Measurements from ENCODE around the gene LGALS7B.
"Not testable (repeated sequence)": the region's sequence is repeated elsewhere in the genome, so short reads cannot be mapped to it uniquely, and the experiment has no call there.

LGALS7B gene

DNA sequence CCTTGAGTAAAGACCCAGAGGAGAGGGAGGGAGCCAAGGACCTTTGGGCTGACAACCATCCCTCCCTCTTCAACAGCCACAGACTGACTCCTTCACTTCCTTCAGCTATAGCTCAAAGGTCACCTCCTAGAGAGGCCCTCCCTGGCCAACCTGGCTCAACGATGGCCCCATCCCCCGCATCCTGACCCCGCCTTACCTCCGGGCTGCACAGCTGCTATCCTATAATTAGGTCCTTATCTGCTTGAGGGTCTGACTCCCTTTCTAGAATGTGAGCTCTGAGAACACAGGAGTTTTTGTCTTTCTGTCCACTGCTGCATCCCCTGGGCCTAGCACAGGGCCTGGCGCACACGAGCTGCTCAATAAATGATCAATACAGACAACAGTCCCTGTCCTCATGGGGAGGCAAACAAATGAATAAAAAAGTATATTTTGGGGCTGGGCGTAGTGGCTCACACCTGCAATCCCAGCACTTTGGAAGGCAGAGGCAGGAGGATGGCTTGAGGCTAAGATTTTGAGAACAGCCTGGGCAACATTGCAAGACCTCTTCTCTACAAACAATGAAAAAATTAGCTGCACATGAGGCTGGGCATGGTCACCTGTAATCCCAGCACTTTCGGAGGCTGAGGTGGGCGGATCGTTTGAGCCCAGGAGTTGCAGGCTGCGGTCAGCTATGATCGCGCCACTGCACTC lies 30.4 kb downstream of the LGALS7B start:
- no peak for DNase-seq (ENCODE audit: low read depth in 2 of 2)

DNA sequence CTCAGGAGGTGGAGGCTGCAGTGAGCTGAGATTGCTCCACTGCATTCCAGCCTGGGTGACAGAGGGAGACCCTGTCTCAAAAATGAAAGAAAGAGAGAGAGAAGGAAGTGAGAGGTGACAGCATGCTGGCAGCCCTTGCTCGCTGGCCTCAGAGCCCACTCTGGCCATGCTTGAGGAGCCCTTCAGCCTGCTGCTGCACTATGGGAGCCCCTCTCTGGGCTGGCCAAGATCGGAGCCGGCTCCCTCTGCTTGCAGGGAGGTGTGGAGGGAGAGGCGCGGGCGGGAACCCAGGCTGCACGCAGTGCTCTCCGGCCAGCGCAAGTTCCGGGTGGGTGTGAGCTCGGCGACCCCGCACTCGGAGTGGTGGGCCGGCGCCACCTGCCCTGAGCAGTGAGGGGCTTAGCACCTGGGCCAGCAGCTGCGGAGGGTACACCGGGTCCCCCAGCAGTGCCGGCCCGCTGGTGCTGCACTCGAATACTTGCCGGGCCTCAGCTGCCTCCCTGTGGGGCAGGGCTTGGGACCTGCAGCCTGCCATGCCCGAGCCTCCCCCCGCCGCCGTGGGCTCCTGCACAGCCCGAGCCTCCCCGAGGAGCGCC lies 32.3 kb downstream of the LGALS7B start:
- not testable (repeated sequence) for DNase-seq (ENCODE audit: low read depth in 2 of 2)

DNA sequence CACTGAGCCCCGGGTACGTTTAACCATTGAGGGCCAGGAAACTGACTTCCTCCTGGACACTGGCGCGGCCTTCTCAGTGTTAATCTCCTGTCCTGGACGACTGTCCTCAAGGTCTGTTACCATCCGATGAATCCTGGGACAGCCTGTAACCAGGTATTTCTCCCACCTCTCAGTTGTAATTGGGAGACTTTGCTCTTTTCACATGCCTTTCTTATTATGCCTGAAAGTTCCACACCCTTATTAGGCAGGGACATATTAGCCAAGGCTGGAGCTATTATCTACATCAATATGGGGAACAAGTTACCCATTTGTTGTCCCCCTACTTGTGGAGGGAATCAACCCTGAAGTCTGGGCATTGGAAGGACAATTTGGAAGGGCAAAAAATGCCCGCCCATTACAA lies 36.9 kb downstream of the LGALS7B start:
- not testable (repeated sequence) for DNase-seq (ENCODE audit: low read depth in 2 of 2)

DNA sequence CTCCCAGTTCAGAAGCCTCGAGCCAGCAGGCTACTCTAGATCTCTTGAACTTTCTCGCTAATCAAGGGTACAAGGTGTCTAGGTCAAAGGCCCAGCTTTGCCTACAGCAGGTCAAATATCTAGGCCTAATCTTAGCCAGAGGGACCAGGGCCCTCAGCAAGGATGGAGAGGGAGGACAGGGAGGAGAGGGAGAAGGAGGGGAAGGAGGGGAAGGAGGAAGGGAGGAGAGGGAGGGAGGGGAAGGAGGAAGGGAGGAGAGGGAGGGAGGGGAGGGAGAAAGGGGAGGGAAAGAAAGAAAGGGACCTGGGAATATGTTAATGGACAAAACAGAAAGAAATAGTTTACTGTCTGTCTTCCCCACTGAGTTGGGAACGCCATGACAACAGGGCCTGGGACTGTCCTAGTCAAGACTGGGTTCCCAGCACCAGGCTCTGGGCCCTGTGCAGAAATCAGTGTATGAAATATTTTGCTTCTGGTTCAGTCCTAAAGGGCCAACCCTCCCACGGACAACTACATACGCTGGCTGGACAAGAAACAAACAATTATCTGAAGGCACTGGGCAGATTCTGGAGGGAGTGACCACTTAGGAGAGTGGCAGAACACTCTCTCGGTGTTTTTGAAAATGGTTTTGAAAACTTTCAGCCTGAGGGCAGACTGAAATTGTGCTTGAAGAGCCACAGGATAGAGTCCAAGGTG lies 38.0 kb downstream of the LGALS7B start:
- no peak for DNase-seq (ENCODE audit: low read depth in 2 of 2)

DNA sequence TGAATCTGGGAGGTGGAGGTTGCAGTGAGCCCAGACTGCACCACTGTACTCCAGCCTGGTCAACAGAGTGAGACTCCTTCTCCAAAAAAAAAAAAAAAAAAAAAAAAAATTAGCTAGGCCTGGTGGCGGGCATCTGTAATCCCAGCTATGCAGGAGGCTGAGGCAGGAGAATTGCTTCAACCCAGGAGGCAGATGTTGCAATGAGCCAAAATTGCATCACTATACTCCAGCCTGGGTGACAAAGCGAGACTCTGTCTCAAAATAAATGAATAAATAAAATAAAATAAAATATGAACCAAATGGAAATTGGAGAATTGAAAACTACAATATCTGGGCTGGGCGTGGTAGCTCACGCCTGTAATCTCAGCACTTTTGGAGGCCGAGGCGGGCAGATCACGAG lies 40.2 kb downstream of the LGALS7B start:
- not testable (repeated sequence) for DNase-seq (ENCODE audit: low read depth in 2 of 2)

DNA sequence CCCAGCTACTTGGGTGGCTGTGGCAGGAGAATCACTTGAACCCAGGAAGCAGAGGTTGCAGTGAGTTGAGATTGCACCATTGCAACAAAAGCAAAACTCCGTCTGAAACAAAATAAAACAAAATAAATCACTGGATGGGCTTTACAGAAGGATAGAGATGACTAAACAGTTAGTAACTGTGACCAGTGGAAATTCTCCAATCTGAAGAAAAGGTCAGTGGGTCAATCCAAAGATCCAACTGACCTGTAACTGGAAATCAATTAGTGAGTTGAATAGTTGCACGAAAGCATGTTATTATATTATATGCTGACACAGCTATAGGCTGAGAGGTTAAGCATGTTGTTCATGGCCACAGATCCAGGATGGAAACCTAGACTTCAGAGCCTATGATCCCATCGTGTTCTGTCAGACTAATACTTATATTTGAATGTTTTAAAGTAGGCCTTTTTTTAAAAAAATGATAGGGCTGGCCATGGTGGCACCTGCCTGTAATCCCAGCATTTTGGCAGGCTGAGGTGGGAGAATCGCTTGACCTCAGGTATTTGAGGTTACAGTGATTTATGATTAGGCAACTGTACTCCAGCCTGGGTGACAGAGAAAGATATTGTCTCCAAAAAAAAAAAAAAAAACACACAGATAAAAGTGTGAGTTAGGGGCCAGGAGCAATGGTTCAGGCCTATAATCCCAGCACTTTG lies 41.2 kb downstream of the LGALS7B start:
- no peak for DNase-seq (ENCODE audit: low read depth in 2 of 2)

DNA sequence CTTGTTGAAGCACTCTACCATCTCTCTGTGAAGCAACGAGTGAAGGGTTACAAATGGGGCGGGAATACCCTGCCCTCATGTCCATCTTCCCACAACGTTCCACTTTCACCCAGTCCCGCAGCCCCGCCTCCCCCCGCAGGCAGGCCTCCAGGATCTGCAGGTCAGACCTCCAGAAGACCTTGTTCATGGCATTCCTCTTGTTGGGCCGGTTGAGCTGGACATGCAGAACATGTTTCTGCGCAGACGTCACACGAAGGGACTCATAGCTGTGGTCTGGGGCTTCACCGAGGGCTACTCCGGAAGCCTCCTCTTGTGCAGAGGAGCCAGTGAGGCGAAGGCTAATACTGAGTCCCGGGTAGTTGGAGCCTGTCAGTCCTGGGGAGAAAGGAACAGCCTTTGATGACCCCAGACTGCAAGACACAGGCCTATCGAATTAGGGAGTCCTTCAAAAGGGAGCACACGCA lies 42.2 kb downstream of the LGALS7B start:
- no peak for DNase-seq (ENCODE audit: low read depth in 2 of 2)

DNA sequence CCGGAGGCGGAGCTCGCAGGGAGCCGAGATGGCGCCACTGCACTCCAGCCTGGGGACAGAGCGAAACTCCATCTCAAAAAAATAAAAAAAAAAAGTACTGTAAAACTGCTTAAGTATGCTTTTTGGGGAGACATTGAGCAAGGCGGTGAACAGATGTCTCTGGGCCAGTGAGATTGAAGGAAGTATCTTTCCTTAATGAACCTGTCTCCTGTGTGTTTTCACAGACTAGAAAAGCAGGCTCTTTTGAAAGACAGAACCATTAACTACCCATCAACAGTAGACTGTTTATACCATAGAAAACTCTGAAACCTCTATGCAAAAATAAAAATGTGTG lies 44.1 kb downstream of the LGALS7B start:
- DNase-seq (ENCODE audit: low read depth in 2 of 2), result no peak

DNA sequence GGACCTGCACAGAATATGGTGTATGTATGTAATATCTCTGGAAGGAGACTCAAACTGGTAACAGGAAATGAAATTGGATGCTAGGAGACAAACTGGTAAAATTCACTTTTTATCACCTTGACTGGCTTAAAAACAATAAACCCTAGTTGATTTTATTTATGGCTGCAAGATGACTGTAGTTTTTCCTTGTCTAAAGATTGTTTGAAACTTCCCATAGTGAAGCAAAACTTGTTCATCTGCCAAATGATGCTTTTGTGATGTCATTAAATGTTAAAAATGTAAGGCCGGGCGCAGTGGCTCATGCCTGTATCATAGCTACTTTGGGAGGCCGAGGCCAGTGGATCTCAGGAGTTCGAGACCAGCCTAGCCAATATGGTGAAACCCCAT lies 45.1 kb downstream of the LGALS7B start:
- DNase-seq (ENCODE audit: low read depth in 2 of 2), result no peak

DNA sequence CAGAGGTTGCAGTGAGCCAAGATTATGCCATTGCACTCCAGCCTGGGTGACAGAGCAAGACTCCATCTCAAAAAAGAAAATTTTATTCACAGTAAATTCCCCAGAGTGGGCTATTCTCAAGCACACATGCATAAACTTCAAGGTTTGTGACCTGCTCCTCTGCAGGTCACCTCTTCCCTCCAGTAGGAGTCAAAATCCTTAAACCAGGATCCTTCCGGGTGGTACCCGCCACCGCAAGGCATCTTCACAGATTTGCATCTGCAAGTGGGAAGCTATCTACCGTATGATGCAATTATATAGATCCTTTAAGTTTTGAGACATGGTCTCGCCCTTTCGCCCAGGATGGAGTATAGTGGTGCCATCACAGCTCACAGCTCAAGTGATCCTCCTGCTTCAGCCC lies 45.6 kb downstream of the LGALS7B start:
- DNase-seq (ENCODE audit: low read depth in 2 of 2), result no peak

DNA sequence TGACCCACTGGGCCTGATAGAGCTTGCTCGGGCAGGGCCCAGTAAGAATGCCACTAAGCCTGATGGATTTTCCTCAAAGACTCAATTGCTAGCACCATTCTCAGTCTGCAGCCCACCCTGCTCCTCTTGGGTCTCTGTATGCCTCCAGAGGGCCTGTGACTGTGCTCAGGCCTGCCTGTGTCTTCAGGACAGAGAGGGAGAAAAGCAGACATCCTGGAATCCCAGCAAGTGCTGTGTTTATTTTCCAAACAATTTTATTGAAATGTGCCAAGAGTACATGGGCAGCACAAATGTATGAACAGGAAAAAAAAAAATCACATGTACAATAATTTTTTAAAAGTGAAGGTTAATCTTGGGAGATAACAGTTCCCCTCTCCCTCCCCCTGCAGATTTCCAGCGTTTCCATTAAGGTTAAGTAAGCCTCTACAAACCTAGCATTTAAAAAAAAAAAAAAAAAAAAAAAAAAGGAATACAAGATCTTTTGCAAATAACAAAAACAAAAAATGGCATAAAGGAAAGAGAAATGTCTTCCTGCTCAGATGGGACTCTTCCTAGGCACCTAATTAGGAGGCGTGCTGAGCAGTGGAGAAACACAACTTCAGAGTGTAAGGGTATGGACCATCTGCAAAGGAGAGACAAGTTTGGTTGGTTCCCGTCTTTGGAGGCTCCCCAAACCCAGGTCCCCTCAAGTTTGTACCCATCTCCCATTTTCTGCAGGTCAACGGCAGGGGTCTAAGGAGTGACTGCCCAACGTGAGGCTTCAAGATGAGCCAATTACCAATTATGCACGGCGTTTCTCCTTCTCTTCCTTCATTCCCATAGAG lies 47.4 kb downstream of the LGALS7B start:
- DNase-seq (ENCODE audit: low read depth in 2 of 2), result no peak

DNA sequence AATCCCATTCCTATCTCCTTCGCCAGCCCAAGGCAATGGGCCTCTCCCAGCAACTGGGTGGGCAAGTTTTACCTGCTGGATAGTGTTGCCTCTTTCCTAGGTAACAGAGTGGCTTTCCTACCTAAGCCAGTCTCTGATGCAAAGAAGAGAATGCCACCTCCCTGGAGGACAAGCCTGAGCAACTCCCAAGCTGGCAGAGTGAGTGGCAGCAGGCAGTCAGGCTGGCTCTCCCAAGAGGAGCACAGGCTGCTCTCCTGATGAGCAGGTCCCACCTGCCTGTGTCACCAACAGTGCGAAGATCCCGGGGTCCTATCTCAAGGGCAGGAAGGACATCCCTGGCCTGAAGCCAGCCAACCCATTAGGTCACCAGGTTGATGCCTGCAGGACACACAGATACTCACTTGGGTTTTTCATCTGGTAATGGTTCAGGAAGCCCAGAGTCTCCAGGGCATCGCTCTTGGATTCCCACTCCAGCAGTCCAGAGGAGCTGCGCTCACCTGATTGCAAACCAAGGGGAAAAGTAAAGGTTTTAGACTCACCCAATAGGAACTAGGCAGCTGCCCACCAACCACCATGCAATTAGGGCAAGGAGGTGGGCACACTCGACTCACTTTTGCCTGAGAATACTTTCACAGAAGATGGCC lies 48.1 kb downstream of the LGALS7B start:
- no peak for DNase-seq (ENCODE audit: low read depth in 2 of 2)

DNA sequence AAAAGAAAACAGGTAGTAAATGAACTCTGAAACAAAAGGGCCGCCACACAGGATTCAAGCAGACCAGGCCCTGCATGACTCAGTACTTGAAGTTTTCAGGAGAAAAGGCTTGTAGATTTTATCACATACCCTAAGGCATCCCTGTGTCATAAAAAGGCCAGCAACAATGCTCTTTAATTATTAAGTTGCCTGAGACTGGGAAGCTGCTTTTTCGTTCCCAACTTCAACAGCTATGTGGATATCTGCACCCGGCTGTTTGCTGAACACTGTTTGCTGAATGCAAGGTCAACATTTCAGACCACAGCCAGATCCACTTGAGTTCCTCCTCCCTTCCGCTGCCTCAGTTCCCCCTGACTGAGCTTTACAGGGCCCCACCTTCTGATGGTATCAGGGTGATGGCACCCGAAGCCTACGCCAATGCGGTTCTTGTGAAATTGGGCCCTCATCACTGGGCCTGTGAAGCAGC lies 48.7 kb downstream of the LGALS7B start:
- DNase-seq (ENCODE audit: low read depth in 2 of 2), result no peak

DNA sequence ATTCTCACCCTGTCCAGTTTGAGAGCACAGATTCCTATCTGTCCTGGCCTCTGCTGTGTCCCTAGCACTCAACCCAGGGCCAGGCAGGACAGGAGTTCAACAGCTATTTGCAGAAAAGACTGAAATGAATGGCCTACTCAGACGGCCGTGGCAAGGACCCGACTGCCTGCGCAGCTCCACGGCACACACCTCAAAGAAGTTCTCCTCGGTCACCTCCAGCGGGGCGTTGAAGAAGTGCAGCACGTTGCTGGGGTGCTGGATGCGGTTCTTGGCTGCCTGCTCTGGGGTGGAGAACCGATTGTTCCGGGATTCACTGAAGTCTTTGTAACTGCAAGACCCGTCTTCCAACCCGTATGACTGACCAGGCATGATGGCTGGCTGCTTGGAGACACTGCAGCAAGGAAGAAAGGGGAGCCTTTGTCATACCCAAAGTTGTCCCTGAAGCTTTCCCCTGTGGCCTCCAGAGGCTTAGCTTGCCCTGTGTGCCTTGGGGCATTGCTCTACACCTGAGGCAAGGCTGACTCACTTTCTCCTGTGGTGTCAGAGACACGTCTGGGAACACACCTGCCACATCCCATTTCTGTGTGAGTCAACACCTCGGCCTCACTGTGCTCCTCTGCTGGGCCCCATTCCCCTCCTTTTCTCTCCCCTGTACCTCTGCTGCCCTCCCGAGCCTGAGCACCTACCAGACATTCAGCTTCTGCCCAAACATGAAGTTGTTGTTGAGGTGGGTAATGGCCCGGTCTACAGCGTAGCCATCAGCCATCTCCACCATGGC lies 49.4 kb downstream of the LGALS7B start:
- DNase-seq (ENCODE audit: low read depth in 2 of 2), result no peak

DNA sequence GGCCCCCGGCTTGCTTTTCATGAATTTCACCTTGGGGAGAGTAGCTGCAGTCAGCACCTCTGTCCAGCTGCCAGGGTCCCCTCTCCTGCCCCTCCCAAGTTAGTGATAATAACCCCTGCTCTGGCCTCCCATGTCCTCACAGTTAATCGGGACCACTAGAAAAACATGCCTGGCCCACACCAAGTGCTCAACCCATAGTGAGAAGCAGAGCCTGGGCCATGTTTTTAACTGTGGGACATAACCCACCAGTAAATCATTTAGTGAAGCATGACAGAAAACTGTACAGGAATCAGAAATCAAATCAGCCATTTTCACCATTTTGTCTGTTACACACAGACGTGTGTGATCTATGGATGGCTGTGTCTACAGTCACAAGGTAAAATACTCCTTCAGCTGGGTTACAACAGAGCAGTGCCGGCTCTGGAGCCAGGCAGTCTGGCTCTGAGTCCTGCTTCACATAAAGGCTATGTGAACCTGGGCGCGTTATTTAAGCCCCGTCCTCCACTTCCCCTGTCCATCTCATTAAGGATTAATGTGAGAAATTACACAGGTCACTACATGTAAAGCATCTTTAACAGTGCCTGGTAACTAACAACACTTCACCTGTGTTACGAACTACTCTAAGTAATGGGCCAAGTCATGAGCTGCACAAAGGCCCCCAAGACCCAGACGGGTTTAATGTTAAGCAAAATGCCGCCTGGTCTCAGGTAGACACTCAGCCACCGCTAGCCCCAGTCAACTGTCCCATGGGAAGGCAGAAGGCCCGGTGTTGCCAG lies 50.2 kb downstream of the LGALS7B start:
- DNase-seq (ENCODE audit: low read depth in 2 of 2), result no peak

DNA sequence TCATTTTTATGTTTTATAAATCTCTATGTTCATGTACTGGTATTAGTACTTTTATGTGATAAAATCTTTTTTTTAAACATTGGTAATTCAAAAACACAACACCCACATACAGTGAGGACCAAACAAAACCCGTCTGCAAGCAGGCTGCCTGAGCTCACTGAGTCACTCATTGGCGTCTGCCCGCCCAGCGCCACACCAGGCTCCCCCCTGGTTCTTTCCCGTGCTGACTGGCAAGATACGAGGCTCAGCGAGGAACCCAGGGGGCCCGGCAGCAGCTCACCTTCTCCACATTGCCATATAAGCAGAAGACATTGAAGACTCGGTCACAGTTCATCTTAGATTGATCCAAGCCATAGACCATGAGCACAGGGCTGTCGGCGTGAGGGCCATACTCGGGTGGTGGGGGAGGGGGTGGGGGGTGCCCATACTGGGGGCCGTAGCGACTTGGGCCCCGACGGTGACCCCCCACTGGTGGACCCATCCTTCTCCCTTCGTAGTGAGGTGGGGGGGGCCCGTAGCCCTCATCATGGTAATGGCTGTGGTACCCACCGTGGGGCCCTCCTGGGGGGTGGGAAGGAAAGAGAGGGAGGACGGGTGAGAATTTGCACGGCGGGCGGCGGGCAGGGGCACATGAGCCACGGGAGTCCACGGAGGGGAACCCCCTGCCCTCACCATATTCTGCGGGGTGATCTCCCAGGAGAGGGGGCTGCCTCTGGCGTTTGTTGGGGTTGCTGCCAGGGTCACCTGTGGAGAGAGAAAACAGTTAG lies 51.0 kb downstream of the LGALS7B start:
- no peak for DNase-seq (ENCODE audit: low read depth in 2 of 2)

DNA sequence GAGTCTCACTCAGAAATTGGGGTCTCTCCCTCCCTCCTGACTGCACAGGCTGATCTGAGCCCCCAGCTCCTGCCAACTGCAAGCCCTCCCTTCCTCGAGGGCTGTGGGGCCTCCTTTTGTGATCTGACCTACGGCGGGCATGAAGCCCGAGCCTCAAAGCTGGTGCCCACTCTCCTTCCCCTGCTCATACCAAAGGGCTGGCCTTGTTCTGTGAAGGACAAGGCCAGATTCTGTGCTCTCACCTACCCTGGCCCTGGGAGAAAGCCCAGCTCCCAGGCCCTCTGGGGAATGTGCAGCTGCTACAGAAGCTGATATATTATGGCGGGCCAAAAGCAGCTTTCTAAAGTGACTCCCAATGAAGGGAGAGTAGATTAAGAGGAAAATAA lies 51.6 kb downstream of the LGALS7B start:
- DNase-seq (ENCODE audit: low read depth in 2 of 2), result no peak

Measured in stimulated activated CD8-positive, alpha-beta memory T cell treated with anti-CD3 and anti-CD28 coated beads, Interleukin-7, amount 100 ng/mL, for 1 hour (primary cell).